ENCODE data around the gene RNF149. TPM values are rescaled to one million over a fixed set of nuclear protein-coding genes. Genes with fewer than 3 reads are reported as not detected.
A peak's percentile ranks its signal among the peaks of the same experiment; 100 is the strongest.
"Not testable (repeated sequence)": the region's sequence is repeated elsewhere in the genome, so short reads cannot be mapped to it uniquely, and the experiment has no call there.

RNF149 gene
- total and polyA plus RNA-seq, 9 of the 15 experiments (the other 6 are each of a cell fraction or from before 2014, with no cell fraction given), result 9.0 to 31.5 (median 22.8) TPM

DNA sequence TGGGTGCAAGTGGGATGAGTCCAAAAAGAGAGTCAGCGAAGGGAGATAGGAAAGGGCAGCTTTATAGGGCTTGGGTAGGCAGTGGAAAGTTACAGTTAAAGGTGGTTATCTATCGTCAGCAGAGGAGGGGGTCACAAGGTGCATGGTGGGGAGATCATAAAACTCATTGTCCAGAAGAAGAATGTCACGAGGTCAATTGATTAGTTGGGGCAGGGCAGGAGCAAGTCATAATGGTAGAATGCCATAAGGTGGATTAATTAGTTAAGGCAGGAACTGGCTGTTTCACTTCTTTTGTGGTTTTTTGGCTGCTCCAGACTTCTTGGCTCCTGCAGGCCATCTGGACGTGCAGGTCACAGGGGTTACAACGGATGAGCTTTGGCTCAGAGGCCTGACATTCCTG lies 59.7 kb downstream of the RNF149 start:
- ATAC-seq; in situ Hi-C loops (cut with MboI); POLR2A ChIA-PET; H3K4me3 ChIP-seq; H3K9me1 ChIP-seq (ENCODE audit: control insufficient read depth, insufficient read depth, low read length); BruUV-seq (replicated peaks); H3K36me3 ChIP-seq (ENCODE audit: control insufficient read depth, insufficient read depth, low read length); H3K9me3 ChIP-seq (replicated peaks; ENCODE audit: control insufficient read depth, insufficient read depth, low read depth, low read length); H2AFZ ChIP-seq (ENCODE audit: low read depth, low read length); FAIRE-seq; H4K20me1 ChIP-seq (replicated peaks; ENCODE audit: control insufficient read depth, insufficient read depth, low read length); H3K27me3 ChIP-seq (ENCODE audit: control insufficient read depth in 2 of 2, insufficient read depth in 2 of 2, low read length in 2 of 2); H3K4me2 ChIP-seq (ENCODE audit: insufficient read depth, low read length); H3K9ac ChIP-seq (ENCODE audit: insufficient read depth in 1 of 2, low read depth in 2 of 2, low read length in 2 of 2); TF ChIP-seq TEAD4 (CRISPR knock-in tag; IDR thresholded peaks at IDR 0.05; ENCODE audit: borderline replicate concordance): not testable (repeated sequence)
- CTCF ChIA-PET (ENCODE audit: low intra/inter-chr PET ratio), result interaction anchor here (0.6 kb wide), 1 partner anchor 48 kb away, joined by 6 read pairs; no protein-coding TSS in a partner anchor
- intact Hi-C loops (cut with micrococcal nuclease), result loop anchor here (10.0 kb wide), 1 partner anchor 96 kb away; no protein-coding TSS in a partner anchor
- Histone ChIP-seq H3K27ac (ENCODE audit: extremely low read depth, low read depth, low read length) (0 out of 3 replicates have a peak overlapping the region, but pooled peaks have one; percentile 10), H3K79me2 (ENCODE audit: control insufficient read depth, insufficient read depth, low read length) (peaks cover 11% of the 10 kb centered on the region), H3K4me1 (replicated peaks in 1 of 2; ENCODE audit: control insufficient read depth in 2 of 2, insufficient read depth in 2 of 2, low read length in 2 of 2) (peaks cover 9 to 10% of the 10 kb centered on the region in 2 experiments; a peak in 4 of 5 replicates)
- WGBS (ENCODE audit: insufficient coverage, low coverage, missing lambda C conversion rate), result 13% methylated on average over 5 of the region's 5 CpGs
- TF ChIP-seq ARID1B (IDR thresholded peaks at IDR 0.05) (peak; percentile 63; the same call in 1 of the 2 replicates), CBFA2T2 (conservative IDR thresholded peaks at IDR 0.05) (peak; percentile 78), TCF3 (CRISPR knock-in tag; IDR thresholded peaks at IDR 0.05) (peak; percentile 68), CBFA2T3 (IDR thresholded peaks at IDR 0.05) (peak; percentile 88), TRIM24 (IDR thresholded peaks at IDR 0.05) (peak; percentile 48 to 60; a peak in 2 of 4 replicates), NFIC (IDR thresholded peaks at IDR 0.05) (peak; percentile 45), CBX5 (IDR thresholded peaks at IDR 0.05; ENCODE audit: borderline replicate concordance, low read depth) (0 out of 2 replicates have a peak, but pooled peaks have one; percentile 51), KDM1A (IDR thresholded peaks at IDR 0.05) (peak; percentile 55 to 56; a peak in 2 of 4 replicates), EP400 (IDR thresholded peaks at IDR 0.05) (0 out of 2 replicates have a peak, but pooled peaks have one; percentile 12), CBX3 (IDR thresholded peaks at IDR 0.05; ENCODE audit: borderline replicate concordance in 1 of 2, low read length in 2 of 2) (peak in 1 of 2 experiments; percentile 27; a peak in 1 of 3 replicates), TAL1 (IDR thresholded peaks at IDR 0.05) (peak; percentile 64; the same call in 1 of the 2 replicates), TEAD4 (IDR thresholded peaks at IDR 0.05; ENCODE audit: low read length) (peak; percentile 22; the same call in 1 of the 2 replicates), NCOR1 (IDR thresholded peaks at IDR 0.05) (peak; percentile 52), DPF2 (IDR thresholded peaks at IDR 0.05) (0 out of 2 replicates have a peak, but pooled peaks have one; percentile 22), NR2C1 (IDR thresholded peaks at IDR 0.05) (peak; percentile 42; the same call in 1 of the 2 replicates), NR2C1 (tag; IDR thresholded peaks at IDR 0.05) (0 out of 2 replicates have a peak, but pooled peaks have one; percentile 20)
- DNase-seq (ENCODE audit: extremely low read depth in 1 of 4, low spot score in 3 of 4), result peak in 1 of 4 experiments; percentile 61

DNA sequence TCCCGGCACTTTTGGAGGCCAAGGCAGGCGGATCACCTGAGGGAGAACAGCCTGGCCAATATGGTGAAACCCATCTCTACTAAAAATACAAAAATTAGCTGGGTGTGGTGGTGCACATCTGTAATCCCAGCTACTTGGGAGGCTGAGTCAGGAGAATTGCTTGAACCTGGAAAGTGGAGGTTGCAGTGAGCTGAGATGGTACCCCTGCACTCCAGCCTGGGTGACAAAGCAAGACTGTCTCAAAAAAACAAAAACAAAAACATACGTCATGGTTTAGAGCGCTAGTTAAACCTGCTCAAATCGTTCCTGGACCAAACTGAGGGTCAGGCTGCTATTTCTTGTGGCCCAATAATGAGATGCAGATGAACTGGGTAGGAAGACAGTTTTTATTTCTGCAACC lies 63.0 kb downstream of the RNF149 start:
- H3K4me2 ChIP-seq (ENCODE audit: insufficient read depth, low read length); ATAC-seq; H3K27ac ChIP-seq (ENCODE audit: extremely low read depth, low read depth, low read length); H3K27me3 ChIP-seq (ENCODE audit: control insufficient read depth in 2 of 2, insufficient read depth in 2 of 2, low read length in 2 of 2); H3K79me2 ChIP-seq (ENCODE audit: control insufficient read depth, insufficient read depth, low read length); H4K20me1 ChIP-seq (replicated peaks; ENCODE audit: control insufficient read depth, insufficient read depth, low read length); H3K4me3 ChIP-seq; in situ Hi-C loops (cut with MboI); H3K36me3 ChIP-seq (ENCODE audit: control insufficient read depth, insufficient read depth, low read length); DNase-seq (ENCODE audit: extremely low read depth in 1 of 4, low spot score in 3 of 4); POLR2A ChIA-PET; H3K9ac ChIP-seq (ENCODE audit: insufficient read depth in 1 of 2, low read depth in 2 of 2, low read length in 2 of 2); H3K4me1 ChIP-seq (replicated peaks in 1 of 2; ENCODE audit: control insufficient read depth in 2 of 2, insufficient read depth in 2 of 2, low read length in 2 of 2); BruUV-seq (replicated peaks); H3K9me1 ChIP-seq (ENCODE audit: control insufficient read depth, insufficient read depth, low read length); H2AFZ ChIP-seq (ENCODE audit: low read depth, low read length); CTCF ChIA-PET (ENCODE audit: low intra/inter-chr PET ratio); FAIRE-seq; H3K9me3 ChIP-seq (replicated peaks; ENCODE audit: control insufficient read depth, insufficient read depth, low read depth, low read length): not testable (repeated sequence)
- intact Hi-C loops (cut with micrococcal nuclease), result loop anchor here (10.0 kb wide), 1 partner anchor 99 kb away; no protein-coding TSS in a partner anchor
- WGBS (ENCODE audit: insufficient coverage, low coverage, missing lambda C conversion rate), result 71% methylated on average over 5 of the region's 5 CpGs
